SK-N-SH treated with all-trans-retinoic acid at 6 μM for 48 hours (cell line): Measurements from ENCODE around the gene CGB7.

Source experiments
- BACH2 ChIP-seq: fragments of 250-450 bp; sonication (Bioruptor Pico); IDR thresholded peaks from 2 replicates; pipeline ENCODE4 v1.9.0; 2021; ENCODE audit warnings: mild to moderate bottlenecking, borderline replicate concordance
- GLIS3 ChIP-seq: fragments of 250-450 bp; sonication (Bioruptor Pico); IDR thresholded peaks from 2 replicates; pipeline ENCODE4 v1.5.0; 2020; ENCODE audit warnings: mild to moderate bottlenecking, moderate library complexity
- ISL1 ChIP-seq: fragments of 250-450 bp; sonication (Bioruptor Pico); IDR thresholded peaks from 2 replicates; pipeline ENCODE4 v2.1.2; 2022; ENCODE audit warnings: mild to moderate bottlenecking, moderate library complexity
- ZFP3 ChIP-seq: fragments of 250-450 bp; sonication (Bioruptor Pico); IDR thresholded peaks from 2 replicates; pipeline ENCODE4 v1.5.0; 2020; ENCODE audit warnings: mild to moderate bottlenecking, moderate library complexity
- TF ChIP-seq, protein P1 (sequence below): fragments of 250-450 bp; sonication (Bioruptor Pico); IDR thresholded peaks from 2 replicates; pipeline ENCODE4 v1.8.0; 2020; ENCODE audit warnings: mild to moderate bottlenecking, moderate library complexity, borderline replicate concordance

DNA sequence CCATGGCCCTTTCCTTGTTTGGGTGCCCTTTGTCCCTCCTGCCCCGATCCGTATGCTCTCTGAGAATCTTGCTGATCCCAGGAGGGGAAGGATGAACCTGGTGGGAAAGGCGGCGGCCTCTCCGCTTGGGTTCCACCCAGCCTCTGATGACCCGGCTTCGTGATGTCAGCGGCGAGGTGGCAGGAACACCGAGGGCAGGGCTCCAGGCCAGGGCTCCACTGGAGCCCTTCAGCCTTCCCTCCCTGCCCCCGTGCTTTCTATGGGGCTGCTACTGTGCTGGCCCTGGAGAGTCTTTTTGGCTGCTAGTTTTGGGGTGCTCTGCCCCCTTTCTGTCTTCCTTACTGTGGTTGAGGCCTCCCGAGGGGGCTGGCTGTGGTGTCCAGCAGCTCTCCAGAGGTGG lies 44.8 kb upstream of the CGB7 start:
- TF ChIP-seq, protein P1, sequence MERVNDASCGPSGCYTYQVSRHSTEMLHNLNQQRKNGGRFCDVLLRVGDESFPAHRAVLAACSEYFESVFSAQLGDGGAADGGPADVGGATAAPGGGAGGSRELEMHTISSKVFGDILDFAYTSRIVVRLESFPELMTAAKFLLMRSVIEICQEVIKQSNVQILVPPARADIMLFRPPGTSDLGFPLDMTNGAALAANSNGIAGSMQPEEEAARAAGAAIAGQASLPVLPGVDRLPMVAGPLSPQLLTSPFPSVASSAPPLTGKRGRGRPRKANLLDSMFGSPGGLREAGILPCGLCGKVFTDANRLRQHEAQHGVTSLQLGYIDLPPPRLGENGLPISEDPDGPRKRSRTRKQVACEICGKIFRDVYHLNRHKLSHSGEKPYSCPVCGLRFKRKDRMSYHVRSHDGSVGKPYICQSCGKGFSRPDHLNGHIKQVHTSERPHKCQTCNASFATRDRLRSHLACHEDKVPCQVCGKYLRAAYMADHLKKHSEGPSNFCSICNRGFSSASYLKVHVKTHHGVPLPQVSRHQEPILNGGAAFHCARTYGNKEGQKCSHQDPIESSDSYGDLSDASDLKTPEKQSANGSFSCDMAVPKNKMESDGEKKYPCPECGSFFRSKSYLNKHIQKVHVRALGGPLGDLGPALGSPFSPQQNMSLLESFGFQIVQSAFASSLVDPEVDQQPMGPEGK (CRISPR knock-in tag), result no peak
- TF ChIP-seq GLIS3 (CRISPR knock-in tag) (no peak), BACH2 (CRISPR knock-in tag) (no peak), ISL1 (CRISPR knock-in tag) (no peak), ZFP3 (no peak)
